ENCODE measurements around the gene OR2T3. TPM values are rescaled to one million over a fixed set of nuclear protein-coding genes. Genes with fewer than 3 reads are reported as not detected.
"Not testable (repeated sequence)": the region's sequence is repeated elsewhere in the genome, so short reads cannot be mapped to it uniquely, and the experiment has no call there.

Gene OR2T3
- total and polyA plus RNA-seq, 9 donors = not detected

DNA sequence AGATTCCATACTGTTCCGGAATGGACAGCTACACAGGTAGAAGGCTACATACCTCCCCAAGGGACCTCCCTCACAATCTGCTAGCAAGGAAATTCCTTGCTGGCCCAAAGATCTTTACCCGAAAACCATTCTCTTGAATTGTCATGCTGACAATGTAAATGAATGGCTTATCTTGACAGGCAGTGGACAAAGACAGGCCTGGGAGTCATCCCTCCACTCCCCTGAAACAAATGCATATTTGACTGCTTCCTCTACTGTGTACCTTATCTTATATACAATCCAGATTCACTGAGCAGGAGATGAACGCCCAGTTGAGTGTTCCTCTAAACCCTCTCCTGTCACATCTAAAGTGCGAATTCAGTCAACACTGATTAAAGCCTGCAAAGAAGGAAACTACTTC is 28.5 kb upstream of the OR2T3 start:
- not testable (repeated sequence) for H3K4me1 ChIP-seq (ENCODE audit: insufficient read depth); H3K9me3 ChIP-seq; H3K4me3 ChIP-seq; H3K27ac ChIP-seq; H3K27me3 ChIP-seq; DNase-seq; H3K36me3 ChIP-seq
- intact Hi-C loops (cut with DNase I) = loop anchor here in 2 of 4 donors (10.0 kb wide), 1 partner anchor 200 kb away; the partner anchor contains the start of gene OR2T35 (in 2 of the 2)
- WGBS, 3 donors = 73 to 82% (median 79%) methylated on average over 4 of the region's 4 CpGs

GRCh38 chr1:248445399-248445798 is 27.8 kb upstream of the OR2T3 start, which contains the start of gene OR2T2:
OR2T2 (plus strand) TSS chr1:248445637; CDS start chr1:248452798, 7,161 bp downstream.
- H3K4me3 ChIP-seq; H3K27ac ChIP-seq; H3K36me3 ChIP-seq; H3K9me3 ChIP-seq; DNase-seq; H3K27me3 ChIP-seq; H3K4me1 ChIP-seq (ENCODE audit: insufficient read depth): not testable (repeated sequence)
- intact Hi-C loops (cut with DNase I) = loop anchor here in 2 of 4 donors (10.0 kb wide), 1 partner anchor 199 kb away; the partner anchor contains the start of gene OR2T35 (in 2 of the 2)
- WGBS, 3 donors = 50 to 63% methylated on average over 1 to 2 of the region's 2 CpGs; no CpG with 5 or more reads in 1 of the 3 donors

- not testable (repeated sequence) for H3K27me3 ChIP-seq; H3K4me3 ChIP-seq; H3K36me3 ChIP-seq; DNase-seq; H3K4me1 ChIP-seq (ENCODE audit: insufficient read depth); H3K27ac ChIP-seq; H3K9me3 ChIP-seq
- intact Hi-C loops (cut with DNase I) = loop anchor here in 2 of 4 donors (10.0 kb wide), 1 partner anchor 196 kb away; the partner anchor contains the start of gene OR2T35 (in 2 of the 2)
- no CpG with 5 or more reads among the region's 4 CpGs for WGBS, 3 donors
Observed at GRCh38 chr1:248448409-248449074, 24.6 kb upstream of the OR2T3 start.

DNA sequence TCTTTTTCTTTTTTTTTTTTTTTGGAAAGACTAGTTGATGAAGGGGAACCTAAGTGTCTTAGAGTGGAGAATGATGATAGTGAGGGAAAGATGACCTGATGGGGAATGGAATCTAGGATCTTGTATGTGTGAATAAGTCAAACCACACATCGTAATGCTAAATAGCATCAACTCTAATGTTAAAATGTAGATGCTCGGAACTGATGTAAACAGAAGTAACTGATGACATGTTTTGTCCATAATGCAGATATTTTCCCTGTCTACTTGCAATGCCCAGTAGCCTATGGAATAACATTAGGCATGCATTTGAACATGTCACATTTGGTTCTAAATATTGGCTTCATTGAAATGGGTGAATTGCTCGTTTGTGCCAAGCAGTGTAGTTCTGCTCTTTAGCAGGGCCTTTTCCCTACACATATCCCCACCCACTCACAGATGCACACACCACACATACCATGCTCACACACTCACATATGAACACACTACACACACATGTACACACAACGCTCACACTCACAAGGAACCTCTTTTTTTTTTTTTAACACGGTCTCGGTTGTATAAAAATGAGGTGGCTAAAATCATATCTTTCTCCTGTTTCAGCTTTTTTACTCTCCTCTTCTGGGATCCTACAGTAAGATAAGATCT is 23.2 kb upstream of the OR2T3 start:
- not testable (repeated sequence) for H3K4me1 ChIP-seq (ENCODE audit: insufficient read depth); H3K4me3 ChIP-seq; H3K27me3 ChIP-seq; DNase-seq; H3K36me3 ChIP-seq; H3K9me3 ChIP-seq; H3K27ac ChIP-seq
- intact Hi-C loops (cut with DNase I) = loop anchor here in 2 of 4 donors (10.0 kb wide), 1 partner anchor 195 kb away; the partner anchor contains the start of gene OR2T35 (in 2 of the 2)
- 73 to 83% (median 78%) methylated on average over 5 of the region's 6 CpGs for WGBS, 3 donors

DNA sequence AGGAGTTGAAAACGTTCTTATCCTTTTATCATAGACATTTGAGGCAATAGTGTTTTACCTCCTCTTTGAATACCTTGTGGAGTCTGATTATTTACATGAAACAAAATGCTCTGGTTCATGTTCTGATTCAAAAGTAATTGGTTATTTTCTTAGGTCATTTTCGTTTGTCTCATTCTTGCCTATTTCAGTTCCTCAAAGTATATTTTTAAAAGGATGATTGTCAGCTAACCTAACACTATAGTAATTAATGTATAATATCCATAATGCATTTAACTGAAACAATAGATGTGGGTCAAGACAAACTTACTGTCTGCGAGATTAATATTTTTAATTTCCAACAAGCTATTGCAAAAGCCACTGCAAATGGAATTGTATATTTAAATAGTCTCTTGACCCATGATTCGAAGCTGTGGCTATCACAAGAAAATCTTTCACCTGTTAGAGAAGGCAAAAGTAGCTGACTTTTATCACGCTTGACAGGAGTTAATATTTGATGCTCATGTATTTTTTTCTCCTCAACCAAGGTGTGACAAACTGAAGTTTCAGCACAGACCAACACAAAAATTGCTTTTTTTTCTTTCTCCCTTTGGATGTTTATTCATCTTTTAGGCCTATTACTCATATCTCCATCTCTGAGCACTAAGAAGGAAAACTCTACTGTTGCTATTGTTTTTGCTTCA is 22.5 kb upstream of the OR2T3 start:
- DNase-seq; H3K4me3 ChIP-seq; H3K27me3 ChIP-seq; H3K36me3 ChIP-seq; H3K9me3 ChIP-seq; intact Hi-C loops (cut with DNase I); H3K4me1 ChIP-seq (ENCODE audit: insufficient read depth); H3K27ac ChIP-seq: not testable (repeated sequence)
- WGBS, 3 donors = 27 to 43% (median 39%) methylated on average over 2 of the region's 5 CpGs

GRCh38 chr1:248453619-248454018 is 19.5 kb upstream of the OR2T3 start:
- H3K4me1 ChIP-seq (ENCODE audit: insufficient read depth); H3K36me3 ChIP-seq; H3K27me3 ChIP-seq; H3K27ac ChIP-seq; intact Hi-C loops (cut with DNase I); DNase-seq; H3K9me3 ChIP-seq; H3K4me3 ChIP-seq: not testable (repeated sequence)
- 81 to 86% methylated on average over 7 of the region's 7 CpGs; no CpG with 5 or more reads in 1 of the 3 donors for WGBS, 3 donors

DNA sequence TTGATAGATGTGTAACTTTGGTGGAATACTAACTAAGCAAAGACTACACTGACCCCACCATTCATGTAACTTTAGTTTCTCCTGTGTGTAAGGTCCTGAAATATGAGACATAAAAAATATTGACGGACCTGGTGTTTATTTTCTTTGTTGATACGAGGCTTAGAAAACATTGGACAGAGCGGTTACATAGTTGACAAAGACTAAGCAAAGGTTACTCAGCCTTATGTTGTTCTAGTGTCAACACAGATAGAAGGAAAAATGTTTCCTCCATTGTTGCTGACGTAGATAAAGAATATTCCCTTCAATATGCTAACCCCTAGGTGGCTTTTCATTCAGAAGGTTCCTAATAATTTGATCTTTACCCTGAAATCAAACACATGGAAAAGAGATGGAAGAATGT is 18.1 kb upstream of the OR2T3 start:
- intact Hi-C loops (cut with DNase I); H3K9me3 ChIP-seq; H3K36me3 ChIP-seq; H3K27me3 ChIP-seq; H3K4me3 ChIP-seq; H3K4me1 ChIP-seq (ENCODE audit: insufficient read depth); H3K27ac ChIP-seq; DNase-seq: not testable (repeated sequence)
- WGBS, 3 donors = 75 to 83% (median 83%) methylated on average over 1 to 3 of the region's 4 CpGs

DNA sequence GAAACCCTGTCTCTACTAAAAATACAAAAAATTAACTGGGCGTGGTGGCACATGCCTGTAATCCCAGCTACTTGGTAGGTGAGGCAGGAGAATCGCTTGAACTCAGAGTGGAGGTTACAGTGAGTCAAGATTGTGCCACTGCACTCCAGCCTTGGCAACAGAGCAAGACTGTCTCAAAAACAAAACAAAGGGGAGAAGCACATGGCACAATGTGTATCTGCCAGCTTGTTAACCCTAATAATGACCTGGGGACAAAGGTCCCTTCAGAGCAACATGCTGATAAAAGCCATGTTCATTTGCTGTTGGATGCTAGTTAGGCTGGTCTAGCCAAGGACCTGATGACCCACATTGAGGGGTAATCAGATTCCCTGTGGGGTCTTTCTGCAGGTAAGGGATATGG is 16.5 kb upstream of the OR2T3 start:
- H3K9me3 ChIP-seq; intact Hi-C loops (cut with DNase I); H3K4me1 ChIP-seq (ENCODE audit: insufficient read depth); DNase-seq; H3K36me3 ChIP-seq; H3K27ac ChIP-seq; H3K4me3 ChIP-seq; H3K27me3 ChIP-seq: not testable (repeated sequence)
- WGBS, 3 donors = no CpG with 5 or more reads among the region's 2 CpGs

GRCh38 chr1:248459117-248459516 is 14.0 kb upstream of the OR2T3 start:
- H3K4me3 ChIP-seq; intact Hi-C loops (cut with DNase I); H3K9me3 ChIP-seq; H3K27ac ChIP-seq; H3K4me1 ChIP-seq (ENCODE audit: insufficient read depth); H3K36me3 ChIP-seq; H3K27me3 ChIP-seq; DNase-seq: not testable (repeated sequence)
- 57 to 64% (median 58%) methylated on average over 7 of the region's 7 CpGs for WGBS, 3 donors
